Tibial nerve (tissue), 3 donors: ENCODE data around the gene C1orf159.

ENCODE experiments used
- POLR2A ChIP-seq, 2 donors: fragments of 450-650 bp; IDR thresholded peaks; one replicate each; pipeline ENCODE4 v1.6.1; 2017; ENCODE audit warnings: antibody characterized with exemption in 2 of 2, mild to moderate bottlenecking in 2 of 2, moderate library complexity in 2 of 2
- TF ChIP-seq, protein P1 (sequence below), 5 experiments: fragments of 200-600 bp in 3 of 5; fragments of 450-650 bp in 2 of 5; sonication (generic) in 3 of 5; IDR thresholded peaks; one replicate each; pipeline ENCODE4 v1.5.1; 2016 to 2019; ENCODE audit warnings: antibody characterized with exemption in 5 of 5, mild to moderate bottlenecking in 3 of 5, moderate library complexity in 2 of 5

DNA sequence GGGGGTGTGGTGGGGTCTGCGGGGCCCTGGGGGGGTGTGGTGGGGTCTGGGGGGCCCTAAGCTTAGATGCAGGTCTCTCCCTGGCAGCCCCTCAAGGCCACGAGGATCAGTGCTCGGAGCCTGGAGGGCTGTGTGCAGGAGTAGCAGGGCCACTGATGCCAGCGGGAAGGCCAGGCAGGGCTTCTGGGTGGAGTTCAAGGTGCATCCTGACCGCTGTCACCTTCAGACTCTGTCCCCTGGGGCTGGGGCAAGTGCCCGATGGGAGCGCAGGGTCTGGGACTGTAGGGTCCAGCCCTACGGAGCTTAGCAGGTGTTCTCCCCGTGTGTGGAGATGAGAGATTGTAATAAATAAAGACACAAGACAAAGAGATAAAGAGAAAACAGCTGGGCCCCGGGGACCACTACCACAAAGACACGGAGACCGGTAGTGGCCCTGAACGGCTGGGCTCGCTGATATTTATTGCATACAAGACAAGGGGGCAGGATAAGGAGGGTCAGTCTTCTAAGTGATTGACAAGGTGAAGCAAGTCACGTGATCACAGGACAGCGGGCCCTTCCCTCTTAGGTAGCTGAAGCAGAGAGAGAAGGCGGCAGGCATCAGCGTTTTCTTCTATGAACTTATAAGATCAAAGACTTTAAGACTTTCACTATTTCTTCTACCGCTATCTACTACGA is 50.5 kb downstream of the C1orf159 start:
- TF ChIP-seq, protein P1, sequence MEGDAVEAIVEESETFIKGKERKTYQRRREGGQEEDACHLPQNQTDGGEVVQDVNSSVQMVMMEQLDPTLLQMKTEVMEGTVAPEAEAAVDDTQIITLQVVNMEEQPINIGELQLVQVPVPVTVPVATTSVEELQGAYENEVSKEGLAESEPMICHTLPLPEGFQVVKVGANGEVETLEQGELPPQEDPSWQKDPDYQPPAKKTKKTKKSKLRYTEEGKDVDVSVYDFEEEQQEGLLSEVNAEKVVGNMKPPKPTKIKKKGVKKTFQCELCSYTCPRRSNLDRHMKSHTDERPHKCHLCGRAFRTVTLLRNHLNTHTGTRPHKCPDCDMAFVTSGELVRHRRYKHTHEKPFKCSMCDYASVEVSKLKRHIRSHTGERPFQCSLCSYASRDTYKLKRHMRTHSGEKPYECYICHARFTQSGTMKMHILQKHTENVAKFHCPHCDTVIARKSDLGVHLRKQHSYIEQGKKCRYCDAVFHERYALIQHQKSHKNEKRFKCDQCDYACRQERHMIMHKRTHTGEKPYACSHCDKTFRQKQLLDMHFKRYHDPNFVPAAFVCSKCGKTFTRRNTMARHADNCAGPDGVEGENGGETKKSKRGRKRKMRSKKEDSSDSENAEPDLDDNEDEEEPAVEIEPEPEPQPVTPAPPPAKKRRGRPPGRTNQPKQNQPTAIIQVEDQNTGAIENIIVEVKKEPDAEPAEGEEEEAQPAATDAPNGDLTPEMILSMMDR (IDR thresholded peaks at IDR 0.05) = no peak
- TF ChIP-seq POLR2A (IDR thresholded peaks at IDR 0.05) = no peak
